ENCODE results near the gene PPM1B.
"Not testable (repeated sequence)": the region's sequence is repeated elsewhere in the genome, so short reads cannot be mapped to it uniquely, and the experiment has no call there.

PPM1B gene

GRCh38 chr2:44164617-44165016 lies 4.1 kb upstream of the PPM1B start:
- no peaks in the 10 kb centered on the region for H3K4me1 ChIP-seq (ENCODE audit: insufficient read depth, low read length)
- H3K4me3 ChIP-seq (ENCODE audit: low read depth in 1 of 2, low read length in 2 of 2) = no peak overlapping the region
- H3K27me3 ChIP-seq (ENCODE audit: control insufficient read depth in 1 of 2, insufficient read depth in 2 of 2, low read length in 2 of 2) = no peaks in the 10 kb centered on the region
- H3K9ac ChIP-seq (ENCODE audit: low read length) = no peak overlapping the region
- no peaks in the 10 kb centered on the region for H3K36me3 ChIP-seq (ENCODE audit: insufficient read depth, low read length)
- H3K27ac ChIP-seq (ENCODE audit: low read depth, low read length) = no peak overlapping the region
- no peaks in the 10 kb centered on the region for H3K9me3 ChIP-seq (ENCODE audit: low read length)

GRCh38 chr2:44166096-44166495 lies 2.6 kb upstream of the PPM1B start:
- peaks cover 7% of the 10 kb centered on the region for H3K4me1 ChIP-seq (ENCODE audit: insufficient read depth, low read length)
- H3K9ac ChIP-seq (ENCODE audit: low read length) = no peak overlapping the region
- no peaks in the 10 kb centered on the region for H3K27me3 ChIP-seq (ENCODE audit: control insufficient read depth in 1 of 2, insufficient read depth in 2 of 2, low read length in 2 of 2)
- no peaks in the 10 kb centered on the region for H3K9me3 ChIP-seq (ENCODE audit: low read length)
- no peak overlapping the region for H3K27ac ChIP-seq (ENCODE audit: low read depth, low read length)
- H3K4me3 ChIP-seq (ENCODE audit: low read depth in 1 of 2, low read length in 2 of 2) = no peak overlapping the region
- no peaks in the 10 kb centered on the region for H3K36me3 ChIP-seq (ENCODE audit: insufficient read depth, low read length)

GRCh38 chr2:44167311-44167907 lies 1.3 kb upstream of the PPM1B start:
- Histone ChIP-seq H3K9ac (ENCODE audit: low read length) (peak overlapping the region; percentile 62), H3K9me3 (ENCODE audit: low read length) (no peaks in the 10 kb centered on the region), H3K27ac (ENCODE audit: low read depth, low read length) (peak overlapping the region; percentile 76), H3K4me3 (ENCODE audit: low read depth in 1 of 2, low read length in 2 of 2) (peak overlapping the region; percentile 12 to 75), H3K27me3 (ENCODE audit: control insufficient read depth in 1 of 2, insufficient read depth in 2 of 2, low read length in 2 of 2) (no peaks in the 10 kb centered on the region), H3K36me3 (ENCODE audit: insufficient read depth, low read length) (no peaks in the 10 kb centered on the region), H3K4me1 (ENCODE audit: insufficient read depth, low read length) (peaks cover 11% of the 10 kb centered on the region)

- Histone ChIP-seq H3K4me1 (ENCODE audit: insufficient read depth, low read length) (peaks cover 11% of the 10 kb centered on the region), H3K27me3 (ENCODE audit: control insufficient read depth in 1 of 2, insufficient read depth in 2 of 2, low read length in 2 of 2) (no peaks in the 10 kb centered on the region), H3K9me3 (ENCODE audit: low read length) (no peaks in the 10 kb centered on the region), H3K36me3 (ENCODE audit: insufficient read depth, low read length) (no peaks in the 10 kb centered on the region), H3K9ac (ENCODE audit: low read length) (peak overlapping the region; percentile 62), H3K27ac (ENCODE audit: low read depth, low read length) (peak overlapping the region; percentile 76), H3K4me3 (ENCODE audit: low read depth in 1 of 2, low read length in 2 of 2) (peak overlapping the region; percentile 15 to 75)
Measured at GRCh38 chr2:44167908-44168680, 581 bp upstream of the PPM1B start.

- Histone ChIP-seq H3K27ac (ENCODE audit: low read depth, low read length) (peak overlapping the region; percentile 87), H3K27me3 (ENCODE audit: control insufficient read depth in 1 of 2, insufficient read depth in 2 of 2, low read length in 2 of 2) (no peaks in the 10 kb centered on the region), H3K4me1 (ENCODE audit: insufficient read depth, low read length) (peaks cover 11% of the 10 kb centered on the region), H3K9me3 (ENCODE audit: low read length) (no peaks in the 10 kb centered on the region), H3K4me3 (ENCODE audit: low read depth in 1 of 2, low read length in 2 of 2) (peak overlapping the region; percentile 76 to 97), H3K36me3 (ENCODE audit: insufficient read depth, low read length) (no peaks in the 10 kb centered on the region), H3K9ac (ENCODE audit: low read length) (peak overlapping the region; percentile 72)
Measured at GRCh38 chr2:44169155-44169898, 652 bp downstream of the PPM1B start.

GRCh38 chr2:44170311-44170717 lies 1.6 kb downstream of the PPM1B start:
- H3K4me1 ChIP-seq (ENCODE audit: insufficient read depth, low read length) = peaks cover 12% of the 10 kb centered on the region
- H3K4me3 ChIP-seq (ENCODE audit: low read depth in 1 of 2, low read length in 2 of 2) = peak overlapping the region in 1 of 2 donors; percentile 76

GRCh38 chr2:44171018-44171417 lies 2.3 kb downstream of the PPM1B start:
- Histone ChIP-seq H3K4me3 (ENCODE audit: low read depth in 1 of 2, low read length in 2 of 2) (peak overlapping the region in 1 of 2 donors; percentile 76), H3K9ac (ENCODE audit: low read length) (peak overlapping the region; percentile 29), H3K4me1 (ENCODE audit: insufficient read depth, low read length) (peaks cover 15% of the 10 kb centered on the region), H3K27ac (ENCODE audit: low read depth, low read length) (peak overlapping the region; percentile 12), H3K27me3 (ENCODE audit: control insufficient read depth in 1 of 2, insufficient read depth in 2 of 2, low read length in 2 of 2) (no peaks in the 10 kb centered on the region), H3K36me3 (ENCODE audit: insufficient read depth, low read length) (no peaks in the 10 kb centered on the region), H3K9me3 (ENCODE audit: low read length) (no peaks in the 10 kb centered on the region)

More at GRCh38 chr2:44170311-44170717, 1.6 kb downstream of the PPM1B start:
- Histone ChIP-seq H3K36me3 (ENCODE audit: insufficient read depth, low read length) (no peaks in the 10 kb centered on the region), H3K27ac (ENCODE audit: low read depth, low read length) (peak overlapping the region; percentile 87), H3K27me3 (ENCODE audit: control insufficient read depth in 1 of 2, insufficient read depth in 2 of 2, low read length in 2 of 2) (no peaks in the 10 kb centered on the region), H3K9me3 (ENCODE audit: low read length) (no peaks in the 10 kb centered on the region), H3K9ac (ENCODE audit: low read length) (peak overlapping the region; percentile 72)

- H3K27me3 ChIP-seq (ENCODE audit: control insufficient read depth in 1 of 2, insufficient read depth in 2 of 2, low read length in 2 of 2); H3K27ac ChIP-seq (ENCODE audit: low read depth, low read length): not testable (repeated sequence)
Measured at GRCh38 chr2:44171442-44171841, 2.8 kb downstream of the PPM1B start.

GRCh38 chr2:44172576-44172975 lies 3.9 kb downstream of the PPM1B start:
- H3K9me3 ChIP-seq (ENCODE audit: low read length) = no peaks in the 10 kb centered on the region
- H3K4me3 ChIP-seq (ENCODE audit: low read depth in 1 of 2, low read length in 2 of 2) = no peak overlapping the region
- H3K27me3 ChIP-seq (ENCODE audit: control insufficient read depth in 1 of 2, insufficient read depth in 2 of 2, low read length in 2 of 2) = no peaks in the 10 kb centered on the region
- peaks cover 15% of the 10 kb centered on the region for H3K4me1 ChIP-seq (ENCODE audit: insufficient read depth, low read length)
- no peak overlapping the region for H3K9ac ChIP-seq (ENCODE audit: low read length)
- H3K27ac ChIP-seq (ENCODE audit: low read depth, low read length) = no peak overlapping the region
- H3K36me3 ChIP-seq (ENCODE audit: insufficient read depth, low read length) = no peaks in the 10 kb centered on the region

More at GRCh38 chr2:44171442-44171841, 2.8 kb downstream of the PPM1B start:
- H3K9ac ChIP-seq (ENCODE audit: low read length) = peak overlapping the region; percentile 29
- H3K4me1 ChIP-seq (ENCODE audit: insufficient read depth, low read length) = peaks cover 15% of the 10 kb centered on the region
- peak overlapping the region in 1 of 2 donors; percentile 76 for H3K4me3 ChIP-seq (ENCODE audit: low read depth in 1 of 2, low read length in 2 of 2)
- H3K9me3 ChIP-seq (ENCODE audit: low read length); H3K36me3 ChIP-seq (ENCODE audit: insufficient read depth, low read length): not testable (repeated sequence)

- Histone ChIP-seq H3K36me3 (ENCODE audit: insufficient read depth, low read length) (no peaks in the 10 kb centered on the region), H3K27me3 (ENCODE audit: control insufficient read depth in 1 of 2, insufficient read depth in 2 of 2, low read length in 2 of 2) (no peaks in the 10 kb centered on the region), H3K4me1 (ENCODE audit: insufficient read depth, low read length) (peaks cover 4% of the 10 kb centered on the region), H3K9ac (ENCODE audit: low read length) (no peak overlapping the region), H3K9me3 (ENCODE audit: low read length) (no peaks in the 10 kb centered on the region), H3K4me3 (ENCODE audit: low read depth in 1 of 2, low read length in 2 of 2) (no peak overlapping the region), H3K27ac (ENCODE audit: low read depth, low read length) (no peak overlapping the region)
Measured at GRCh38 chr2:44178950-44179349, 10.3 kb downstream of the PPM1B start.

- Histone ChIP-seq H3K27ac (ENCODE audit: low read depth, low read length) (no peak overlapping the region), H3K4me1 (ENCODE audit: insufficient read depth, low read length) (no peaks in the 10 kb centered on the region), H3K27me3 (ENCODE audit: control insufficient read depth in 1 of 2, insufficient read depth in 2 of 2, low read length in 2 of 2) (no peaks in the 10 kb centered on the region), H3K36me3 (ENCODE audit: insufficient read depth, low read length) (no peaks in the 10 kb centered on the region), H3K9ac (ENCODE audit: low read length) (no peak overlapping the region), H3K9me3 (ENCODE audit: low read length) (no peaks in the 10 kb centered on the region), H3K4me3 (ENCODE audit: low read depth in 1 of 2, low read length in 2 of 2) (no peak overlapping the region)
Measured at GRCh38 chr2:44181648-44182047, 13.0 kb downstream of the PPM1B start.

Data from muscle layer of colon (tissue), 2 donors.